ENCODE results near the gene AK5.

DNA sequence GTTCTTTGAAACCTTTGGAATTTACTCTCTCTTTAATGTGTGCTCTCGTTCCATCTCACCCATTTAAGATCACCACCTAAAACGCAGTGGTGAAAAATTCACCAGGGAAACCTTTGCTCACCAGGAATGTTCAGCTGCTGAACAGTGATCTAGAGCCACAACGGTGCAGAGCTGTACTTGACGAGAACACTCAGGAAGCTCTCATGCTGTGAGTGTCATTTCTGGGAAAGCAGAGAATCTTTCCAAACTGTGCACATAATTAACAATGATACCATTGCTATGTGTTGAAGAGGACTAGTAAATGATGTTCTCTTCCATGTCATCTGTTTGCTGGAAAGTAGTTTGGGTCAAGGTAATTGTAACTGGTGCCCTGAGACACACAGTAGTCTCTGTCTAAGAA, 283.5 kb downstream of the AK5 start:
- no peak for TF ChIP-seq EP300 (IDR thresholded peaks at IDR 0.05; ENCODE audit: low read depth in 2 of 2, low read length in 2 of 2)
- TF ChIP-seq EP300 (CRISPR knock-in tag; IDR thresholded peaks at IDR 0.05; ENCODE audit: borderline replicate concordance), result no peak
- TF ChIP-seq BRCA1 (CRISPR knock-in tag; IDR thresholded peaks at IDR 0.05), result no peak
- TF ChIP-seq, protein P1, sequence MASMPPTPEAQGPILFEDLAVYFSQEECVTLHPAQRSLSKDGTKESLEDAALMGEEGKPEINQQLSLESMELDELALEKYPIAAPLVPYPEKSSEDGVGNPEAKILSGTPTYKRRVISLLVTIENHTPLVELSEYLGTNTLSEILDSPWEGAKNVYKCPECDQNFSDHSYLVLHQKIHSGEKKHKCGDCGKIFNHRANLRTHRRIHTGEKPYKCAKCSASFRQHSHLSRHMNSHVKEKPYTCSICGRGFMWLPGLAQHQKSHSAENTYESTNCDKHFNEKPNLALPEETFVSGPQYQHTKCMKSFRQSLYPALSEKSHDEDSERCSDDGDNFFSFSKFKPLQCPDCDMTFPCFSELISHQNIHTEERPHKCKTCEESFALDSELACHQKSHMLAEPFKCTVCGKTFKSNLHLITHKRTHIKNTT (CRISPR knock-in tag; IDR thresholded peaks at IDR 0.05), result no peak
- TF ChIP-seq TAF1 (CRISPR knock-in tag; IDR thresholded peaks at IDR 0.05), result no peak
- no peak for TF ChIP-seq SP4 (CRISPR knock-in tag; IDR thresholded peaks at IDR 0.05)
- no peak for TF ChIP-seq HDAC6 (IDR thresholded peaks at IDR 0.05; ENCODE audit: low read depth, low read length)
- TF ChIP-seq, protein P2, sequence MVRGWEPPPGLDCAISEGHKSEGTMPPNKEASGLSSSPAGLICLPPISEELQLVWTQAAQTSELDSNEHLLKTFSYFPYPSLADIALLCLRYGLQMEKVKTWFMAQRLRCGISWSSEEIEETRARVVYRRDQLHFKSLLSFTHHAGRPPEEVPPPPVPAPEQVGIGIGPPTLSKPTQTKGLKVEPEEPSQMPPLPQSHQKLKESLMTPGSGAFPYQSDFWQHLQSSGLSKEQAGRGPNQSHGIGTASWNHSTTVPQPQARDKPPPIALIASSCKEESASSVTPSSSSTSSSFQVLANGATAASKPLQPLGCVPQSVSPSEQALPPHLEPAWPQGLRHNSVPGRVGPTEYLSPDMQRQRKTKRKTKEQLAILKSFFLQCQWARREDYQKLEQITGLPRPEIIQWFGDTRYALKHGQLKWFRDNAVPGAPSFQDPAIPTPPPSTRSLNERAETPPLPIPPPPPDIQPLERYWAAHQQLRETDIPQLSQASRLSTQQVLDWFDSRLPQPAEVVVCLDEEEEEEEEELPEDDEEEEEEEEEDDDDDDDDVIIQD (CRISPR knock-in tag; IDR thresholded peaks at IDR 0.05; ENCODE audit: low read depth), result no peak
- TF ChIP-seq, protein P3, sequence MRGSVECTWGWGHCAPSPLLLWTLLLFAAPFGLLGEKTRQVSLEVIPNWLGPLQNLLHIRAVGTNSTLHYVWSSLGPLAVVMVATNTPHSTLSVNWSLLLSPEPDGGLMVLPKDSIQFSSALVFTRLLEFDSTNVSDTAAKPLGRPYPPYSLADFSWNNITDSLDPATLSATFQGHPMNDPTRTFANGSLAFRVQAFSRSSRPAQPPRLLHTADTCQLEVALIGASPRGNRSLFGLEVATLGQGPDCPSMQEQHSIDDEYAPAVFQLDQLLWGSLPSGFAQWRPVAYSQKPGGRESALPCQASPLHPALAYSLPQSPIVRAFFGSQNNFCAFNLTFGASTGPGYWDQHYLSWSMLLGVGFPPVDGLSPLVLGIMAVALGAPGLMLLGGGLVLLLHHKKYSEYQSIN (CRISPR knock-in tag; IDR thresholded peaks at IDR 0.05; ENCODE audit: borderline replicate concordance), result no peak
- TF ChIP-seq, protein P4, sequence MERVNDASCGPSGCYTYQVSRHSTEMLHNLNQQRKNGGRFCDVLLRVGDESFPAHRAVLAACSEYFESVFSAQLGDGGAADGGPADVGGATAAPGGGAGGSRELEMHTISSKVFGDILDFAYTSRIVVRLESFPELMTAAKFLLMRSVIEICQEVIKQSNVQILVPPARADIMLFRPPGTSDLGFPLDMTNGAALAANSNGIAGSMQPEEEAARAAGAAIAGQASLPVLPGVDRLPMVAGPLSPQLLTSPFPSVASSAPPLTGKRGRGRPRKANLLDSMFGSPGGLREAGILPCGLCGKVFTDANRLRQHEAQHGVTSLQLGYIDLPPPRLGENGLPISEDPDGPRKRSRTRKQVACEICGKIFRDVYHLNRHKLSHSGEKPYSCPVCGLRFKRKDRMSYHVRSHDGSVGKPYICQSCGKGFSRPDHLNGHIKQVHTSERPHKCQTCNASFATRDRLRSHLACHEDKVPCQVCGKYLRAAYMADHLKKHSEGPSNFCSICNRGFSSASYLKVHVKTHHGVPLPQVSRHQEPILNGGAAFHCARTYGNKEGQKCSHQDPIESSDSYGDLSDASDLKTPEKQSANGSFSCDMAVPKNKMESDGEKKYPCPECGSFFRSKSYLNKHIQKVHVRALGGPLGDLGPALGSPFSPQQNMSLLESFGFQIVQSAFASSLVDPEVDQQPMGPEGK (CRISPR knock-in tag; IDR thresholded peaks at IDR 0.05), result no peak
- TF ChIP-seq MEIS2 (CRISPR knock-in tag; IDR thresholded peaks at IDR 0.05), result no peak
- TF ChIP-seq, protein P5, sequence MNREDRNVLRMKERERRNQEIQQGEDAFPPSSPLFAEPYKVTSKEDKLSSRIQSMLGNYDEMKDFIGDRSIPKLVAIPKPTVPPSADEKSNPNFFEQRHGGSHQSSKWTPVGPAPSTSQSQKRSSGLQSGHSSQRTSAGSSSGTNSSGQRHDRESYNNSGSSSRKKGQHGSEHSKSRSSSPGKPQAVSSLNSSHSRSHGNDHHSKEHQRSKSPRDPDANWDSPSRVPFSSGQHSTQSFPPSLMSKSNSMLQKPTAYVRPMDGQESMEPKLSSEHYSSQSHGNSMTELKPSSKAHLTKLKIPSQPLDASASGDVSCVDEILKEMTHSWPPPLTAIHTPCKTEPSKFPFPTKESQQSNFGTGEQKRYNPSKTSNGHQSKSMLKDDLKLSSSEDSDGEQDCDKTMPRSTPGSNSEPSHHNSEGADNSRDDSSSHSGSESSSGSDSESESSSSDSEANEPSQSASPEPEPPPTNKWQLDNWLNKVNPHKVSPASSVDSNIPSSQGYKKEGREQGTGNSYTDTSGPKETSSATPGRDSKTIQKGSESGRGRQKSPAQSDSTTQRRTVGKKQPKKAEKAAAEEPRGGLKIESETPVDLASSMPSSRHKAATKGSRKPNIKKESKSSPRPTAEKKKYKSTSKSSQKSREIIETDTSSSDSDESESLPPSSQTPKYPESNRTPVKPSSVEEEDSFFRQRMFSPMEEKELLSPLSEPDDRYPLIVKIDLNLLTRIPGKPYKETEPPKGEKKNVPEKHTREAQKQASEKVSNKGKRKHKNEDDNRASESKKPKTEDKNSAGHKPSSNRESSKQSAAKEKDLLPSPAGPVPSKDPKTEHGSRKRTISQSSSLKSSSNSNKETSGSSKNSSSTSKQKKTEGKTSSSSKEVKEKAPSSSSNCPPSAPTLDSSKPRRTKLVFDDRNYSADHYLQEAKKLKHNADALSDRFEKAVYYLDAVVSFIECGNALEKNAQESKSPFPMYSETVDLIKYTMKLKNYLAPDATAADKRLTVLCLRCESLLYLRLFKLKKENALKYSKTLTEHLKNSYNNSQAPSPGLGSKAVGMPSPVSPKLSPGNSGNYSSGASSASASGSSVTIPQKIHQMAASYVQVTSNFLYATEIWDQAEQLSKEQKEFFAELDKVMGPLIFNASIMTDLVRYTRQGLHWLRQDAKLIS (CRISPR knock-in tag; IDR thresholded peaks at IDR 0.05), result no peak
